Hindlimb muscle (tissue), 1 donor: ENCODE results near the gene PDGFD. TPM values are rescaled to one million over a fixed set of nuclear protein-coding genes. Genes with fewer than 3 reads are reported as not detected.
"Not testable (repeated sequence)": the region's sequence is repeated elsewhere in the genome, so short reads cannot be mapped to it uniquely, and the experiment has no call there.

Source experiments
- DNase-seq: peaks from one replicate; pipeline ENCODE4 v3.0.0-alpha.2; 2013
- polyA plus RNA-seq: library from polyadenylated mRNA; unstranded; fragments of 120-200 nt; gene quantifications from one replicate; pipeline ENCODE4 v1.2.1, GENCODE V29; 2013; ENCODE audit not compliant: insufficient read length

The PDGFD gene
- polyA plus RNA-seq, 1 donor, result 19.1 TPM

GRCh38 chr11:104051778-104052177 is 112.2 kb downstream of the PDGFD start:
- no peak for DNase-seq

- no peak for DNase-seq
Measured at GRCh38 chr11:104049116-104049515, 114.8 kb downstream of the PDGFD start.

- not testable (repeated sequence) for DNase-seq
Measured at GRCh38 chr11:104046858-104047257, 117.1 kb downstream of the PDGFD start.

- no peak for DNase-seq
Measured at GRCh38 chr11:104046331-104046730, 117.6 kb downstream of the PDGFD start.

- no peak for DNase-seq
Measured at GRCh38 chr11:104043678-104044239, 120.2 kb downstream of the PDGFD start.

- DNase-seq, result no peak
Measured at GRCh38 chr11:104043142-104043541, 120.8 kb downstream of the PDGFD start.

GRCh38 chr11:104041792-104042191 is 122.2 kb downstream of the PDGFD start:
- no peak for DNase-seq

- no peak for DNase-seq
Measured at GRCh38 chr11:104036995-104037394, 127.0 kb downstream of the PDGFD start.

GRCh38 chr11:104036588-104036987 is 127.4 kb downstream of the PDGFD start, which contains the start of gene DDI1:
TSS of gene DDI1 (plus strand) at chr11:104036640. CDS start at chr11:104036823, 183 bp downstream.
- DNase-seq, result no peak

- DNase-seq, result no peak
Measured at GRCh38 chr11:104033561-104033960, 130.4 kb downstream of the PDGFD start.

- no peak for DNase-seq
Measured at GRCh38 chr11:104033134-104033533, 130.8 kb downstream of the PDGFD start.

- DNase-seq, result no peak
Measured at GRCh38 chr11:104028476-104029263, 135.3 kb downstream of the PDGFD start.

GRCh38 chr11:104024572-104024971 is 139.4 kb downstream of the PDGFD start:
- no peak for DNase-seq

GRCh38 chr11:104015649-104016415 is 148.1 kb downstream of the PDGFD start:
- DNase-seq, result no peak

GRCh38 chr11:104011044-104011443 is 152.9 kb downstream of the PDGFD start:
- no peak for DNase-seq

- no peak for DNase-seq
Measured at GRCh38 chr11:104009744-104010143, 154.2 kb downstream of the PDGFD start.

- DNase-seq, result no peak
Measured at GRCh38 chr11:104005234-104005855, 158.6 kb downstream of the PDGFD start.

- no peak for DNase-seq
Measured at GRCh38 chr11:104003491-104003890, 160.5 kb downstream of the PDGFD start.

GRCh38 chr11:104001561-104002056 is 162.3 kb downstream of the PDGFD start:
- DNase-seq, result peak; percentile 24

- no peak for DNase-seq
Measured at GRCh38 chr11:104000798-104001197, 163.1 kb downstream of the PDGFD start.

- DNase-seq, result no peak
Measured at GRCh38 chr11:103998826-103999508, 165.0 kb downstream of the PDGFD start.

GRCh38 chr11:103997082-103997481 is 166.9 kb downstream of the PDGFD start:
- no peak for DNase-seq
